Activated CD8-positive, alpha-beta memory T cell treated with anti-CD3 and anti-CD28 coated beads for 24 hours (primary cell): ENCODE data around the gene PRUNE1.
A peak's percentile ranks its signal among the peaks of the same experiment; 100 is the strongest.

ENCODE experiments used
- DNase-seq: peaks from one replicate; pipeline ENCODE4 v3.0.0-alpha.2; 2020

Gene PRUNE1, protein sequence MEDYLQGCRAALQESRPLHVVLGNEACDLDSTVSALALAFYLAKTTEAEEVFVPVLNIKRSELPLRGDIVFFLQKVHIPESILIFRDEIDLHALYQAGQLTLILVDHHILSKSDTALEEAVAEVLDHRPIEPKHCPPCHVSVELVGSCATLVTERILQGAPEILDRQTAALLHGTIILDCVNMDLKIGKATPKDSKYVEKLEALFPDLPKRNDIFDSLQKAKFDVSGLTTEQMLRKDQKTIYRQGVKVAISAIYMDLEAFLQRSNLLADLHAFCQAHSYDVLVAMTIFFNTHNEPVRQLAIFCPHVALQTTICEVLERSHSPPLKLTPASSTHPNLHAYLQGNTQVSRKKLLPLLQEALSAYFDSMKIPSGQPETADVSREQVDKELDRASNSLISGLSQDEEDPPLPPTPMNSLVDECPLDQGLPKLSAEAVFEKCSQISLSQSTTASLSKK

DNA sequence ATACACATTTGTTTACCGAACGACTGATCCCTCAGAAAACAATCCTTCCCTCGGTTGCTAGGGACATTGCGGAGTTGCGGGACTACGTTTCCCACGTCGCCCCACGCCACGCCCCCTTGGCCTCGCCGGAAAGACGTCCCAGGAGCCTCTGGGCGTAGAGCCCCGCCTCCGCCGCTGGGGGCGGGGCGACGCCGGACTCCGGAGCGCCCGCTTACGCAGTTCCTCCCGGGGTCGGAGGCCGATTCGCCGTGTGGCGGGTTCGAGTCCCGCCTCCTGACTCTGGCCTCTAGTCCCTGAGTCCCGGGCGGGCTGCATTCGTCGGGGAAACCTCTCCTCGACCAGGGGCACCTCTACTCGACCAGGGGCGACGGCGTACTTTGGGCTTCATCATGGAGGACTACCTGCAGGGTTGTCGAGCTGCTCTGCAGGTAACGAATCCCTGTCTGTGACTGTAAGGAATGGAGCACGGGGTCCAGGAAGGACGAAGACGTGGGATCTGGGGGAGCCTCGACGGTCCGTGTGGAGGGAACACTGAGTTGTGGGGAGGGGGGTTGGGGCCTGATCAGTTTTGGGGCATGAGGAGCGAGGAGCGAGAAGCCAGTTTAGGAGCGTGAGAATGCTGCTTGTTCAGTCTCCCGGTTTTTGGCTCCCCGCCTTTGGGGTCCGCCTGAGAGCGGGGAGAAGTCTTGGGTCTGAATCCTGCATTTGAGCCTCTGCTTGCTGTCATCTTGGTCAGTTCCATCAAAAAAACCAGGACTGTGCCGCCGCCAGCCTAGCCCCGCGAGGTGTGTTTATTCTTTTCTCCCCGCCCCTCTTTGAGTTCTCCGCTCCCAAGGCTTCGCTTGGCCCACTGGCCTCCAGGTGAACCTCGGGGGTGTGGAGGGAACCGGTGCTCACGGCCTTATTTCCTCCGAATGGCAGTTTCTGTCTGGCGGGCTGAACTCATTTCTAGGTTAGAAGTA is at the start of gene PRUNE1:
TSS of gene PRUNE1 (plus strand) at position 206 of the 962 bp plus-strand sequence. CDS start at position 390, 184 bp downstream.
- DNase-seq: peak; percentile 96

DNA sequence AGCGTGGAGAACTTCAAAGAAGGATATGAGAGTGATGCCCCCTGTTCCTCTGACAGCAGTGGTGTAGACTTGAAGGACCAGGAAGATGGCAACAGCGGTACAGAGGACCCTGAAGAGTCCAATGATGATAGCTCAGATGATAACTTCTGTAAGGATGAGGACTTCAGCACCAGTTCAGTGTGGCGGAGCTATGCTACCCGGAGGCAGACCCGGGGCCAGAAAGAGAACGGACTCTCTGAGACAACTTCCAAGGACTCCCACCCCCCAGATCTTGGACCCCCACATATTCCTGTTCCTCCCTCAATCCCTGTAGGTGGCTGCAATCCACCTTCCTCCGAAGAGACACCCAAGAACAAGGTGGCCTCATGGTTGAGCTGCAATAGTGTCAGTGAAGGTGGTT is 47.6 kb upstream of the PRUNE1 start:
- no peak for DNase-seq

DNA sequence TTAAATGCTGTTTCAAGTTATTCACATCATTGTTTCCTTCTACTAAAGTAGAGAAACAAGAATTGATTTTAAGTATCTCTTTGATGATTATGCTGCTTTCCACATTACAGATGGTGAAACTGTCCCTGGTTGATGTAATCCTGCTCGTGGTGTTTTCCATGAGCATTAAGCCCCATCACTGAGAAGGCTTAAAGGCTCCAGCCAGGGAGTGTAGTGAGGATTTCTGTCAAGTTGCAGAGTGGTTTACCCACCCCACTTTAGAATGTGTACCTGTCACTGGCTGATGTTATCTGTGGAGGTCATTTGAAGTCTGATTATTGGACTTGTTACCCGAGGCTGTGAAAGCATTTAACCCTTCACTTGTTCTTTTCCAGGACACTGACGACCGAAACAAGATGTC is 46.5 kb upstream of the PRUNE1 start:
- no peak for DNase-seq

DNA sequence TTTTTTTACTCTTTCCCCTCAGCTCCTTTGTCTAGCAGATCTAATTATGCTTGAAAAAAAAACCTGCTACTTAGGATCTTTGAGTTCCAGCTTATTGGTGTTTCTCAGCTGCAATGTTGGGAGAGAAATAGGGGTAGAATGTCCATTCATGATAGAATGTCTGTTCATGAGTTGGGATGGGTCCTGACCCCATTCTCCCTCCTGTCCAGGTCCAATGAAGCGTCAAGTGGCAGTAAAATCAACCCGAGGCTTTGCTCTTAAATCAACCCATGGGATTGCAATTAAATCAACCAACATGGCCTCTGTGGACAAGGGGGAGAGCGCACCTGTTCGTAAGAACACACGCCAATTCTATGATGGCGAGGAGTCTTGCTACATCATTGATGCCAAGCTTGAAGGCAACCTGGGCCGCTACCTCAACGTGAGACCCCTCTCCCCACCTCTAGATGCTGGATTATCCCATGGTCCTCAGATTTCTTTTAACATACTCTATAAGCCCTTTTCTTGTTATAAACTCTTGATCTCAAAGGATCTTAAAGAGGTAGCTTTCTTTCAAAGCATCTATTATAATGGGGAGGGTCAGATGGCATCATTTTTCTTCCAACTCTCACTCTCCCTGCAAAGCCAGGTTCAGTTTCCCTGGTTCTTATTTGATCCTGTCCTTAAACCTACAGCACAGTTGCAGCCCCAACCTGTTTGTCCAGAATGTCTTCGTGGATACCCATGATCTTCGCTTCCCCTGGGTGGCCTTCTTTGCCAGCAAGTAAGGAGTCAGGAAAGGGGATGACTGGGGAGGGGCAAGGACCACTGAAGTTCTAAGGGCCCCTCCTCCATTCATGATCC is 44.7 kb upstream of the PRUNE1 start:
- DNase-seq: no peak

DNA sequence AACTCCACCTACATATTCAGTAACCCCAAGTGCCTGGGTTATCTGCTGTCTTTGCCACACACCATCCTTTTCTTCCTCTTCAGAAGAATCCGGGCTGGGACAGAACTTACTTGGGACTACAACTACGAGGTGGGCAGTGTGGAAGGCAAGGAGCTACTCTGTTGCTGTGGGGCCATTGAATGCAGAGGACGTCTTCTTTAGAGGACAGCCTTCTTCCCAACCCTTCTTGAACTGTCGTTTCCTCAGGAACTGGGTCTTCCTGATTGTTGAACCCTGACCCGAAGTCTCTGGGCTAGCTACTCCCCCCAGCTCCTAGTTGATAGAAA is 44.1 kb upstream of the PRUNE1 start:
- DNase-seq: no peak

DNA sequence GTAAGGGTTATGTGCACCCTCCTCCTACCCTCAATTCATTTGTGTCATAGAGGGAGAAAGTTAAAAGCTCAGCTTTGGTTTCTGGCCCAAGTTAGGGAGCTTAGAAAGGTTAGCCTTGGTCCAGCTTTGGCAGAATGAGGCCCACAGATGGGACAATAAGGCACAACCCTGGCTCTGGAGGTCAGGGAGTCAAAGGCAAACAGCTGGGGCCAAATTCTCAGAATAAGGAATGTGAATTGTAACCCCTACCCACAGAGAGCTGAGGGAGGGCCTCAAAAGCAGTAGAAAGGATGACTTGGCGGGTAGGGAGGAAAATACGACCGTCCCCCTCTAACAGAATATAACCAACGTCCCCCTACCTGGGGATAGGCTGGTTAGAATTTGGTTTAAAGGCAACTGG is 42.6 kb upstream of the PRUNE1 start:
- no peak for DNase-seq

DNA sequence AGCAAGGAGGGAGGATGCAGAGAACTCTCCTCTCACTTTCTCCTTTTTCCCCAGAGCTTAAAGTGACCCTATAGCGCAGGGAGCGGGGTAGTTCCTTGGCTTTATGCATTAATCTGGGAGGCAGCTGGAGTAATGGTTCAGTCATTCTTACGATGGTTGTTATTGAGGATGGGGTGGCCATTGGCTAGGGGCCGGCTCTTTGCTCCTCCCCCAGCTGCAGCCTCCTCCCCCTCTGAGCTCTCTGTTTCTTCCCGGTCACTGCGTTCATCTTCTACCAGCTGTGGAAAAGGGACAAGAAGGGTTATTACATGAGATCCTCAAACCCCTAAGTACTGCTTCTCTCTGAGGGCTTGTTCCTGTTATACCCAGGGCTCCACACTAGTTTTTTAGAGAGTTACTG is 42.2 kb upstream of the PRUNE1 start:
- no peak for DNase-seq

DNA sequence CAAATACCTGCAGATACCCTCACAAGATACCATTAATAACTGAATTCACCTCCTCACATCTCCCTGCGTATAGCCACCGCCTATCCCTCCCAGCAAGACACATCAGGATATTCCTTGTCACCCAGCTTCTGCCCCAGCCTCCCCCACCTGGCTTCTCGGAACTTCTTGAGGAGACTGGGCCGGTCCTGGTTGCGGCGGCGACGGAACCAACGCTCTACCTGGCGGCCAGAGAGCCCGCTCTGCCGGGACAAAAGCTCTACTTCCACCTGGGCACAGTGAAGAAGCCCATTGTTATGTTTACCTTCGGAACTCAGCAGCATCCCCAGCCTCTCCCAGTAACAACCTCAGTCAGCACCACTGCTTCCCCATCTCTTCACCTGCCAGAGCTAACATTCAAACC is 40.3 kb upstream of the PRUNE1 start:
- DNase-seq: no peak

DNA sequence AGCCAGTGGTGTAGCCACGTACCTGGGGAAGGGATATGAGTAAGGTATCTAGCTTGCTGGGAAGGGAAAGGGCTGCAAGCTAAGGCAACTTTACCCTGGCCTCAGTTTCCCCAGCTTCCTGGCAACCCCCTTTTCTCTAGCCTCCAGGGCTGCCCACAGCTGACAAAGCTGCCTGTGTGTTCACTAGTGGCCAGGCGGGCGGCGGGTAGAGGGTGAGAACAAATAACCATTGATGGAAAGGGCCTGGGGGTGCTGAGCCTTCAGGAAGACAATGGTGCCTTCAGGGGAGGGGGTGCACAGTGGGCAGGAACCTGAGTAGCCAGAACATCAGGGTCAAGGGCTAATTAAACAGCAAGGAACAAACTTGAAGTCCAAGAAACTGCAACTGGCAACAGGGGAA is 39.8 kb upstream of the PRUNE1 start:
- no peak for DNase-seq

DNA sequence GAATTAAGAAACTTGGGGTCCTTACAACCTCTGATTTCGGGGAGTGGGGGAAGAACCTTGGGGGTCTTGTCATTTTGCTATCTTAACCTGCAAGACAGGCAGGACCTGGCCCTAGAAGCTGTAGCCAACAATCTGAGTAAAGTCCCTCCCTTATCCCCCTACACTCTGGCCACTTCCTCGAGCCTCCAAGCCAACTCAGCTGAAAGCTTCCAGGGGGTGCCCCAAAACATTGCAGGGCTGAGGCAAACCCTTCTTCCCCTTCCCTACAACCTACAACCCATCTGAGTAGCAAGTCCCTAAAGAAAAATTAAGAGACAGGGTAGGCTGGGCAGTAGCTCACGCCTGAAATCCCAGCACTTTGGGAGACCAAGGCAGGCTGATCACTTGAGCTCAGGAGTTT is 38.6 kb upstream of the PRUNE1 start:
- no peak for DNase-seq

DNA sequence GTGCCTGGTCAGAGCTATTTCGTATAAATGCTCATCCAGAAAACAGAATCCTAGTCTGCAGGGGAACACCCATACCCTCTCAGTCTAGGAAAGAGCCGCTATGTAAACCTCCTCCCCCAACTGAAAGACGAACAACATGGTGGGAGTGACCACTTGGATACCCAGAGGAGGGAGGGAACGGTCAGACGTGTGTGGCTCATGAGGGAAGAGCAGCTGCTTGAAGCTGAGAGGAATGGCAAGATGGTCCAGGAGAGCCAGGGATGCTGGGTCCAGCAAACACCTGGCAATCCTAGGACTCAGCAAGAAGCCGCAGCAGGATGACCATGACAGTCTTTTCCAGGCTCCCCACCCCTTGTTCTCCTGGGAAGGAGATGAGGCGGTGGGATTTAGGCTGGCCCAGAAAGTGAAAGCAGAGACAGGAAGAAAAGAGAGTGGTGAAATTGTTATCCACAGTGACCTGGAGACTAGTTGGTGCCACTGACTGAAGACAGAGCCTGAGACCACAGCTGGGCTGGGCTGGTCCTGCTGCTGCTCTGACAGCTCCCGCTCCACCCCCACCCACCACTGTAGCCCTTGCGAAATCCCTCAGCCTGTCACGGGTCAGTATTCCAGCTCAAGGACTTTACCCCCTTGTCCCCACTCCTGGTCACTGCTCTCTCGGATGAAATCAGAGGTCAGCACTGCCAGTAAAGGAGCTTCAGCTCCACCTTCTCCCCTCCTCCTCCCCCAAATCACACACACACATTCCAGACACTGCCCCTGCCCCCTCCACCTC is 37.3 kb upstream of the PRUNE1 start:
- no peak for DNase-seq

DNA sequence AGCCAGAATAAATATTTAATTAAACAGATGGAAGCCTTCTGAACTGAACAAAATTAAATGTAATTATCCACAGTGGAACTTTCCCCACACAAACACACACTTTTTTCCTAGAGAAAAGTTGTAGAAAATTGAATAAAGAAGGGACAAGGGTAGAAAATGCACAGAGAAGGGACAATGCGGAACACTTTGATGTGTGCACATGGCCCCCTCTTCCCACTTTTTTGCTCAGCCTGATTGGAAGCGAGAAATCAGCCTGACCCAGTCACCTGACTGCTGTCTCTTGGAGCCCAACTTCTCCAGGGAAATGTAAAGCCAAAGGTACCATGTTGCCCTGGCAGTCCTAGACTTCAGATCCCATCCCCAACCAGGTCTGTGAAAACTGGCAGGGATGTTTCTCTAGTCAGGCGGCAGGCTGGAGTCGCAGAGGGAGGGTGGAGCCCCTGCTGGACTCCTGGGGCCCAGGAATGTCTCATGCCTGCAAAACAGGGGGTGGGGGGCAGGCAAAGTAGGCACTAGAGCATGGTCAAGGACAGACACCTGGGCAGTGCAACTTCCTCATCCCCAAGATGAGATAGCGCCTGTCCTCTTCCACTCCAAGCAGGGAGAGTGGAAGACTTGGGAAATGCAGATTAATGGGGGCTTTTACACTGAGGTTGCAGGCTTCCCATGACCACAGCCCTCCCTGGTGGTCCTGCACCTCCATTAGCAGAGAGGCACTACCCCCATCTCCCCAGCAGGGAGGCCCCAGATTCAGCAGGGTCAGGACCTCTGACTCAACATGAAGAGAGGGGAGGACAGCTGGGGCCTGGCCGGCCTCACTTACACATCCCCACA is 36.4 kb upstream of the PRUNE1 start:
- DNase-seq: no peak

DNA sequence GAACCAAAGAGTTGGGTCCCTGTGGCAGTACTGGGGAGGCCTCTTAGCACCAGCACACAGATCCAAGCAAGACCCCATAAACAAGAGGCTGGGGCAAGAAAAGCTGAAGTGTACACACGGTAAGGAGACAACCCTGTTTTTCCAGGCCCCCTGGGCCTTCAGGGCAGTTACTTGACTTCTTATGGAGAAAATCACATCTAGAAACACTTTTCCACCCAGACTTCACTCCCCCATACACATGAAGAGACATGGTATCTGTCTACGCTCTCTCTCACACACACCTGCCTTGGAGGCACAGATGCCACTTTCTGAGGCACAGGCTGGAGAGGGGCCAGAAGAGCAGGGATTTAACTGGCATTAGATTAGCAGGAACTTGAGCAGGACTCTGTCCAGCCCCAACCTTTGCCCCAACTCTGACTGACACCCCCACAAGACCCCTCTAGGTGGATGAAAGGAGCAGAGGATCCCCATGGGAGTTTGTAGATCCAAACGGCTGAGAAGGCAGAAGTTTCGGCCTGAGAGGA is 35.8 kb upstream of the PRUNE1 start:
- no peak for DNase-seq

DNA sequence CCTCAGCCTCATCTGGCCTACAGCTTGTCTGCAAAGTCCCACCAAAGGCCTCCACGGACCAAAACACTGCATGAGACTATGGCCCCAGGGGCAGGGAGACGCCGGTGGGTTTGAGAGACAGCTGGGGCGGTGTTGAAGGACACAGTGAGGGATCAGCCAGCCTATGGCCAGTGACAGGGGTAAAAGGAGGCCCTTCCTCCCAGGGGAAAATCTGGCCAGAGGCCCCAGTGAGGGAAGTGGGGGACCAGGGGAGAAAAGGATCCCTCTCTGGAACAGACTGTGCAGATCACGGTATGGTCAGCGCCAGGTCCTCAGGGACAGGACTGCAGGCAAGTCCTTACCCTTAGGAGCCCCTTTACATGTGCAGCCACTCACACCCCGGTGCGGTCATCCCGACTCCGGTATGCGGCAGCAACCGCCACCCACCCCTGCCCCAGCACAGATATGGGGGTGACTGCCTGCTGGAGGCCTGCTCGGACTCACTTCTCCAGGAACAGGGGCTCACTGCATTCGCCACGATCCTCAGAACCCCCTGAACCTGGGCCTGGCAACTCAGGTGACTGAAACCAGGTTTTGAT is 34.9 kb upstream of the PRUNE1 start:
- no peak for DNase-seq

DNA sequence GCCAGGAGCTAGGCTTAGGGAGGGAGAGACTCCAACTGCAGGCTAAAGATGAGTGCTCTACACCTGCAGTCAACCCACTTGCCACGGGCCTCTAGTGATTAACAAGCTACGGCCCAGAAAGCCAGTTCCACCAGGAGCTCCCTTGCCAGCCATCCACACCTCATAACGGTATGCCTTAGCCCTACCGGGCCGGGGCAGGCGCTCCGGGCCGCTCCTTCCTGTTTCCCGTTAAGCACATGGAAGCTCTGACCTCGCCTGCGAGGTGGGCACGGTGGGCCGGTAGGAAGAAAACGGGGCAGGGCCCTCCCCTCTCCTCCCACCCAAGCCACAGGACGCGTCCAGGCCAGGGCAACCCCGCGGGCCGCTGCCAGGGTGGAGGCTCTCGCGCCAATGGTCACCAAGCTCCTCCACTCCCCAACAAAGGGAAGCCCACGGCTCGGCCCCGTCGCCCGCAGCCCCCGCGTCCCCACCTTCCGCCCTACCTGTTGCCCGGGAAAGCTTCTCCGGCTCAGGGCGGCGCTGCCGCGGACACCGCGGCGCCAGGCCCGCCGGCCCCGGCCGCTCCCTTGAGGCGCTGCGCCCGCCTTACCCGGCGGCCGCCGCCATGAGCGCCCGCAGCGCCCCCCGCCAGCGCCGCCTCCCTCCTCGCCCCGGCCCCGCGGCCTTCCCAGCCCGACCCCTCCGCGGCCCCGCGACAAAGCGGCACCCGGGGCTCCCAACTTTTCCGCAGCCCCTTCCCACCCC is 34.2 kb upstream of the PRUNE1 start:
- peak; percentile 84 for DNase-seq

DNA sequence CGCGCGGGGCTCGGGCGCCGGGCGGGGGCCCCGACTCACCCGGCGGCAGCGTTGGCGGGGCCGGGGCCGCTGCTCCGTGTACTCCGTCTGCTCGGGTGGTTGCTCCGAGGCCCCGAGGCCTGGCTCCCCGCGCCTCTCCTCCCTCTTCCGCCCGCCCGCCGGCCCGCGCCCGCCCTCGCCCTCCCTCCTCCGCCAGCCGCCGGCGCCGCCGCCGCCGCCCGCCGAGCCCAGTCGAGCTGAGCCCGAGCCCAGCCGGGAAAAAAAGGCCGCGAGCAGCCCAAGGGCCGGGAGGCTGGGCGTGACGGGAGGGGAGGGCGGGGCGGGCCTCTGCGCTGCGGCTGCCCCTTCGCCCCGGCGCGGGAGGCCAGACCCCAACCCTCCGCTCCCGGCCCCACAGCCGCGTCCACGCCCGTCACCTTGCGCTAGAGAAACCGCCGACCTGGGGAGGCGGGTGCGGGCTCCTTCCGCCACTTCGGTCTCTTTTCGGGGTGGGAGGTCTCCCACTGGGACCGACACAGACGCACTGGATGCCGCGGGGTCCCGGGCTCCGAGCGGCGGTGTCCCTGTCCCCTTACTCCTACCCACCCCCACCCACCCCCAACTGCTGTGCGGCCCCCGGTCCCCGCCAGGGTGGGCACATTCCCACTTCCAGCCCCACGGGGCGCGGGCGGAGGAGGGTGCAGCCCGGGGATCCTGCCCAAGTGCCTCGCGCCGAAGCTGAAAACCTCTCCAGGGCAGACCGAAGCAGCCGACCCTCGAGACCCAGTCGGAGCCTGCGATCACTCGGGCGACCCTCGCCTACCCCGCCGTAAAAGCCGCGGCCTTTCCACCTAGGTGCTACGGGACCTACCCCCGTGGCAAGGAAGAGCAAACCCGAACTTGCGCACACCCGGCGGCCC is 33.4 kb upstream of the PRUNE1 start, which contains the start of gene CERS2:
TSS of gene CERS2 (minus strand) at position 256 of the 899 bp plus-strand sequence. CDS start 5,745 bp downstream, outside the sequence.
- peak; percentile 87 for DNase-seq

DNA sequence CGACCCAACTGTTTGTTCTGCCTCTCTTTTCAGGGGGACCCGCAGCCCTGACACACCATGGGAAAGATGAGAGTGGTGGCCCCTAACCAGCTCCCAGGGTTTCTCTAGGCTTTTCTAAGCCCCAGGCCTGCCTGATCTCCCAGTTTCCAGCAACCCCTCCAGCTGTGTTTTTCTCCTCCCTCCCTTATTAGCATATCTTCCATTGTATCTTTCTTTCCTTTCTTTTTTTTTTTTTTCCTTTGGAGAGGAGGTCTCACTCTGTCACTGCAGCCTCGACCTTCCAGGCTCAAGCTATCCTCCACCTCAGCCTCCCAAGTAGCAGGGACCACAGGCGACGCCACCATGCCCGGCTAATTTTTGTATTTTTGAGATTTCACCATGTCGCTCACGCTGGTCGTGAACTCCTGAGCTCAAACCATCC is 31.8 kb upstream of the PRUNE1 start:
- no peak for DNase-seq

DNA sequence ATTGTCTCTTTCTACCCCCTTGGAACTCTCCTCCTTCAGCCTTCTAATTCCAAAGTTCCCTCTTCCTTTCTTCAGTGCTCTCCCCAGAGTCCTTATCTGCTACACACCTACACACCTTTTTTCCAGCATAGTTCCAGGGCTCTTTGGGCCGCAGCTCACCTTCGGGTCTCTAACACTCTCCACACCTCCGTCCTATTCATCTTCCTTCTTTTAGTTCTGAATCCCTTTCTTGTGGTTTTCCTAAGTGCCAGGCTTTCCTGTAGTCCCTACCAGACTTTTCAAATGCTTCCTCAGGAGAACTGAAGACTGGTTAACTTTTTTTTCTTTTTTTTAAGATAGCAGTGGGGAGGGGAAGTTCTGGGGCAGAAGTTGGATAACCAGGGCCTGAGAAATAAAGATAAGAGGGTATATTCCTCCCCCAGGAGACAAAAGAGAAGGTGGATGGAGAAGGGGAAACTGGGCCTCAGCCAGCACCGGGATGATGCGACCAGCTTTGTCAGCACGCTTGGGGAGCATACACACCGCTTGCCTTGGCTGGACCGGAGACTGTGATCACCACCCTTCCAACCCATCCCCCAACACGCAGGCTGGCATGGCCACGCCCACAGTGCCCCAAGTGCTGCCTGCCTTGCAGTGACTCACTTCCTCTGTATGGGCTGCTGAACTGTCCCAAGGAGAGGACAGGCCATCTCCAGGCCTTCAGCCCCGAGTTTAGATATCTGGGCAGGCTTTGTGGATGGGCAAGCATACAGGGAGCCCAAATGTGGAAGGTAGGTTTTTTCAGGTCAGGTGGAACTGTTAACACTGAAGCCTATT is 31.2 kb upstream of the PRUNE1 start:
- DNase-seq: peak; percentile 85
